ENCODE results near the gene P2RY1. TPM values are rescaled to one million over a fixed set of nuclear protein-coding genes. Genes with fewer than 3 reads are reported as not detected.
"Not testable (repeated sequence)": the region's sequence is repeated elsewhere in the genome, so short reads cannot be mapped to it uniquely, and the experiment has no call there.

The P2RY1 gene
- polyA plus RNA-seq, 12 donors: 4.2 to 10.5 (median 8.5) TPM; not detected in 1

GRCh38 chr3:152833089-152833488 lies 1.8 kb upstream of the P2RY1 start:
- no peak for DNase-seq

- peak; percentile 48 for DNase-seq
Measured at GRCh38 chr3:152834191-152834775, 648 bp upstream of the P2RY1 start.

DNA sequence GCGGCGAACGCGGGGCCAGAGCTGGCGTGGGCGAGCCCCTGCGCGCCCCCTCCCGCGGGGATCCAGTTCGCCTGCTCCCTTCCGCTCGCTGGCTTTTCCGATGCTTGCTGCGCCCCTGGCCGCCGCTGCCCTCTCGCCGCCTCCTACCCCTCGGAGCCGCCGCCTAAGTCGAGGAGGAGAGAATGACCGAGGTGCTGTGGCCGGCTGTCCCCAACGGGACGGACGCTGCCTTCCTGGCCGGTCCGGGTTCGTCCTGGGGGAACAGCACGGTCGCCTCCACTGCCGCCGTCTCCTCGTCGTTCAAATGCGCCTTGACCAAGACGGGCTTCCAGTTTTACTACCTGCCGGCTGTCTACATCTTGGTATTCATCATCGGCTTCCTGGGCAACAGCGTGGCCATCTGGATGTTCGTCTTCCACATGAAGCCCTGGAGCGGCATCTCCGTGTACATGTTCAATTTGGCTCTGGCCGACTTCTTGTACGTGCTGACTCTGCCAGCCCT lies 721 bp downstream of the P2RY1 start:
- DNase-seq: peak; percentile 31

- no peak for DNase-seq
Measured at GRCh38 chr3:152836269-152836668, 1.3 kb downstream of the P2RY1 start.

DNA sequence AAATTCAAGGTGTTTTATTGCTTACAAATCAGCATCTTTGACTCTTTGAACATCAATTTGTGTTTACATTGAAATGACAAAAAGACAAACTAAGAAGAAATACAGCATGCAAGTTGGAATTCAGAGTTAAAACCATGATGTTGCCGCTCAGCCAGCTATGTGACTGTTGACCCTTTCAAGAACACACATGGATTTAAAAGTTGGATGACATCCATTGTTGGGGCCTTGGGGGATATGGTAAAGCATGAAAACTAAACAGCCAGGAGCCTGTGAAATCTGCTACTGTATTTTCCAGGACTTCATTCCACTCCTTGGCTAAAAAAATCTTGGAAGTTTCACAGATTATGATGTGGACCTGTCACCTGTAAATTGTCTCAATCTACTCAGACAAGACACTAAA lies 4.6 kb downstream of the P2RY1 start:
- DNase-seq: no peak

- DNase-seq: no peak
Measured at GRCh38 chr3:152841131-152841530, 6.2 kb downstream of the P2RY1 start.

DNA sequence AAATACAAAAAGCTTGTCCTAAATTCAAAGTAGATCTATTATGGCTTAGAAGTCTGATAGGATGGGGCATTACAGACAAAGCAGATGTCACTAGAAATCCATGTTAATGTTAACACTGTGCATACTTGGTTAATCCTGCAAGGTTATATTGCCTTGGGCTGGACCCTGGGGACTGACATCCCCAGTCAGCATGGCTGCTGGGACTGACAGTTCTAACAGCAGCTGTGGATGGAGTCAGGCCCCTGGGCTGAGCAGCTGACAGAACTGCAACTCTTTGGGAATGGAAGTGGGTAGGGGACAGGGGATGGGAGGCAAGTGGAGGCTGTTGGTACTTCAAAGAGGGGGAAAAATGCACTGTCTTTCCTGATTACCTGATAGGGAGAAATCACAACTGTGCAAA lies 7.5 kb downstream of the P2RY1 start:
- no peak for DNase-seq

GRCh38 chr3:152843955-152844354 lies 9.0 kb downstream of the P2RY1 start:
- no peak for DNase-seq

GRCh38 chr3:152846572-152847202 lies 11.8 kb downstream of the P2RY1 start:
- DNase-seq: not testable (repeated sequence)

GRCh38 chr3:152847599-152847998 lies 12.7 kb downstream of the P2RY1 start:
- DNase-seq: not testable (repeated sequence)

- no peak for DNase-seq
Measured at GRCh38 chr3:152849996-152850578, 15.2 kb downstream of the P2RY1 start.

DNA sequence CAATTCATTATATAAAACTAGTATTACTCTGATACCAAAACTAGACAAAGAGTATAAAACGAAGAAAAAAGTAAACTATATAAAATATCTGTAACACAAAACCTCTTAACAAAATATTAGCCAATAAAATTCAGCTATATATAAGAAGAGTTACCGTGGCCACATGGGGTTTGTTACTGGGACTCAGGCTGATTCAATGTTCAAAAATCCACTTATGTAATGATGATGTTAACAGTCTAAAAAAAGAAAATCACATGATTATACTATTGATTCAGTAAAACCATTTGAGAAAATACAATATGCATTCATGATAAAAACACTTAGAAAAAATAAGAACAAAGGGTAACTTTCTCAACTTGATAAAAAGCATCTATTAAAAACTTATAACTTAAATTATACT lies 18.3 kb downstream of the P2RY1 start:
- DNase-seq: no peak

DNA sequence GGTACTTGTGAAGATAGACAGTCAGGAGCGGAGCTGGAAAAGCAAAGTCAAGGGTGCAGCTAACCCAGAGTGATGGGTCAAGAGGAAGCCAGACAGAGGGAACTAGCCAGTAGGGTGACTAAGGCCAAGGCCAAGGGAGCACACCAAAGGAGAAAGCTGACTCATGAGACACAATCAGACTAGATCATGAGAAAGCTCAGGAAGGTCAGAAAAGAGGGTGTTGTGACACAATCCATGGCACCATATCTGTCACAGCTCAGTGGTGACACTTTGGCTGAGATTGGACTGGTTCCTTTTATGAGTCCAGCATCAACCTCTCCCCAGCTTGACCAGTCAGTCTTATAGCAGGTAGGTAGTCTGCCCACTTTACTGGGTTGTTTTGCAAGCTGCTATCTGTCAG lies 22.2 kb downstream of the P2RY1 start:
- DNase-seq: no peak

DNA sequence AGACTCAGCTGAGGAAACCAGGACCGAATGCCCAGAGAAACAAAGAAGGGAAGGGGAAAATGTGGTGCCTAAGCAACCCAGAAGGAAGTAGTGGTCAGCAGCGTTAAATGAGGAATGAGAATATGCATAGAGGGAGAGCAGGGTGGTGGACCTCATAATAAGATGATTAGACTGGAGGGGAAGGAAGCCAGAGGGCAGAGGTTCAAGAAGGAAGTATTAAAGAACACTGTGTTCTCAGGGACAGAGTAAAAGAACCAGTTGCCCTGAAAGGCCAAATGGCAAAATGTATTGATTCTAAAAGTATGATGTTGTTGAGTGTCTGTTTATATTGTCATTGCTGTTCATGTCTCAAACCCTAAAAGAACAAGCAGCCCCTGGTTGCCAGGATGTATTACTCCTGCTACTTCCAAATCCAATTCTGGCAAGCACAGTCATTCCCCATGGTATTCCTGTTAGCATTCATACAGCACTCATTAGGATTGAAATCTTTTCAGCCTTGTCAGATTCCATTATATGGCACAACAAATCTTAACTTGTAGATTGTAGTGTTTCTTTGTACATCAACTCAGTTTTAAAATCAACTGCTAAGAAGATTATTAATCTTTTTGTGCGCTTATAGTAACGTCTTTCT lies 23.4 kb downstream of the P2RY1 start:
- no peak for DNase-seq

DNA sequence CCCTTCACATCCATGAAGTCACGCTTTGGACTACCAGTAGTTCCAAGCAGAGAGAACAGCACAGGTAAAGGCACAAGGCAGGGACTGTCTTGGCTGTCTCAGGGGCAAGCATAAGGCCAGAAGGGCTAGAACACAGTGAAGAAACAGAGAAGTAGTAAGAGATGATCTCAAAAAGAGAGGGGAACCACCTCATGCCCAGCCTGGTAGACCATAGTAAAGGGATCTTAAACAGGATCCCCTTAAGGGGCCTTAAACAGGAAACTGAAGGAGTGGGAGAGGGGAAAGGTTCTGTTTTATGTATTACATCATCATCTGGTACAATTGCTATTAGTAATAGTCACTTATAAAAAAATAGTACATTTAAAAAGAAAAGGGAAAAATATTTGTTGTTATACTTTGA lies 25.8 kb downstream of the P2RY1 start:
- no peak for DNase-seq

- no peak for DNase-seq
Measured at GRCh38 chr3:152865668-152866245, 30.8 kb downstream of the P2RY1 start.

GRCh38 chr3:152870027-152870426 lies 35.1 kb downstream of the P2RY1 start:
- DNase-seq: no peak

DNA sequence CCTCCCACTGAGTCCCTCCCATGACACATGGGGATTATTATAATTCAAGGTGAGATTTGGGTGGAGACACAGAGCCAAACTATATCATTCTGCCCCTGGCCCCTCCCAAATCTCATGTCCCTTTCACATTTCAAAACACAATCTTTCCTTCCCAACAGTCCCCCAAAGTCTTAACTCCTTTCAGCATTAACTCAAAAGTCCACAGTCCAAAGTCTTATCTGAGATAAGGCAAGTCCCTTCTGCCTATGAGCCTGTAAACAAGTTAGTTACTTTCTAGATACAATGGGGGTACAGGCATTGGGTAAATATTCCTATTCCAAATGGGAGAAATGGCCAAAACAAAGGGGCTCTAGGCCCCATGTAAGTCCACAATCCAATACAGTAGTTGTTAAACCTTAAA lies 38.4 kb downstream of the P2RY1 start:
- DNase-seq: not testable (repeated sequence)

GRCh38 chr3:152874896-152875749 lies 40.2 kb downstream of the P2RY1 start:
- no peak for DNase-seq

- DNase-seq: no peak
Measured at GRCh38 chr3:152879130-152879789, 44.3 kb downstream of the P2RY1 start.

- no peak for DNase-seq
Measured at GRCh38 chr3:152879790-152880174, 44.9 kb downstream of the P2RY1 start.
